GM19438 (cell line): Measurements from ENCODE around the gene RAB11FIP4.

Experiments used
- ATAC-seq: cut with Tn5 transposase; IDR thresholded peaks from one replicate; pipeline ENCODE4 v1.9.1; 2021; ENCODE audit warnings: low read depth; ENCODE audit not compliant: unreplicated experiment

RAB11FIP4 gene

GRCh38 chr17:31560616-31561235 is 169.3 kb downstream of the RAB11FIP4 start:
- no peak for ATAC-seq

GRCh38 chr17:31561469-31562375 is 170.2 kb downstream of the RAB11FIP4 start:
- ATAC-seq = no peak

DNA sequence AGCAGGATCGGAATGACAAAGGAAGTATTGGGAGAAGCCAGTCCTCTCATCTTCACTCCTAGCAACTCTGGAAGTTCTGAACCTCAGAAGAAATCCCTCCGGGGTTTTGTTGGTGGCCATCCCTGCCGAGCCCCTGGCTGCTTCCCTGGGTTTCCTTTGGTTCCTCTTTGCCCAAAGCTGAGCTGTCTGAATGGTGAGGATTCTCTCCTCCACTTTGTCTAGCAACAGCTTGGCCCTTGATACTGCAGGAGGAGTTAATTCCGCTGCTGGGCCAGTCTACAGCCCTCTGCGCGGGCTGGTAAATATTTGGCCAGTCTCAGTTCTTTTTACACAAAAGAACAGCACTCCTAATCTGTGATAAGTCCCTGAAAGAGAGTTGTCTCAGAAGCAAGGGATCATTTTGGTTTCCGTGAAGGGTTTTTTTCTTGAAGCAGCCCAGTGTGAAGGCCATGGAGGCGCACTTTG is 170.9 kb downstream of the RAB11FIP4 start:
- ATAC-seq = no peak

GRCh38 chr17:31564291-31564690 is 172.8 kb downstream of the RAB11FIP4 start:
- ATAC-seq = no peak

- no peak for ATAC-seq
Observed at GRCh38 chr17:31564883-31565301, 173.4 kb downstream of the RAB11FIP4 start.

DNA sequence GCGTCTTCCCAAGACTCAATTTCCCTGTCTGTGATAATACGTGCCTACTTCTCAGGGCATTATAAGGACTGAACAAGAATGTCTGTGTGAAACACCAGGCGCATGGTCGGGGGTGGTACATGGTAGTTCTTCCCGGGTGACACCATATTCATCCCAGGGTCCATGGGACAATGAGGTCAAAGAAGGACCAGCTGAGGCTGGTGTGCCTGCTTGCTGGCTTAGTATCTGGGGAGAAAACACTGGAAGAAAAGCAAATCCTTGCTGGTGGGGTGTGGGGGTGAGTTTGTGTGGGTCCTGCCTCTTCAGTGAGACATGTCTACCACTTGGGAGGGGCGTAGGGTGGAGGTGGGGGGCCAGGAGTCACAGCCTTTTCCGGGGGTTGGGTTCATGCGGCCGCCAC is 174.2 kb downstream of the RAB11FIP4 start:
- ATAC-seq = no peak

- no peak for ATAC-seq
Observed at GRCh38 chr17:31566247-31566991, 174.9 kb downstream of the RAB11FIP4 start.

GRCh38 chr17:31566992-31567373 is 175.5 kb downstream of the RAB11FIP4 start:
- ATAC-seq = no peak

- ATAC-seq = no peak
Observed at GRCh38 chr17:31568121-31568520, 176.6 kb downstream of the RAB11FIP4 start.

- no peak for ATAC-seq
Observed at GRCh38 chr17:31568539-31568938, 177.1 kb downstream of the RAB11FIP4 start.

DNA sequence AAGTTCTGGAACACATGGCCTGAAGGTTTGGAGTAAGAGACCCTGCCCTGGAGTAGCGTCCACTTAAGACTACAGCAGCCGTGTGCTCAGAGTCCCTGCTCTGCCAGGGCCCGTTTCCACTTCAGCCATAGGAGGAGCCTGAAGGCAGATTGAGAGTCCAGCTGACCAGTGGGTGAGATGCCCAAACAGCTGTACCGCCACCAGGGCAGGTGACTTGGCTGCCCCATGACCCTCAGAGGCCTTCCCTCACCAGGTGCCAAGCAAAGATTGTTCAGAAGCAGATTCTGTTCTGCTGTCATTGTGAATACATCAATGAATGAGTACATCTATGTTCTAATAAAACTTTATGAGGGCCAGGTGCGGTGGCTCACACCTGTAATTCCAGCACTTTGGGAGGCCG is 178.8 kb downstream of the RAB11FIP4 start:
- no peak for ATAC-seq

GRCh38 chr17:31570951-31571892 is 179.7 kb downstream of the RAB11FIP4 start:
- no peak for ATAC-seq

DNA sequence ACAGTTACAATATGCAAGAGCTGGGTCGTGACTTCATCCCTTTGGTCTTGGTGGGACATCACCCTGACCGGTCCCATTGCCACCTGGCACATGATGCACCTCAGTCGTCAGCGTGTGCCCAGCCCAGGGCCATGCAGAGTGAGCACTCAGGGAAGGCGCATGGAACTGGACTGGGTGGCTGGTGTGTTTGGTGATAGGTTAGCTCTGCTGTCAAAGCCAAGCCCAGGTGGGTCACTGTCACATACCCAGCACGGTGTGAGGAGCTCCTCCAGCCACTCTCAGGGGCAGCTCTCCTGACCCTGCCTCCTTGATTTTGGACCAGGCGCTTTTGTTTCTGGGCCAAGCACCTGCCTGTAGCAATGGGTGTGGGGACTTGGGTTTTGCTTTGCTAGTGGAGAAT is 180.9 kb downstream of the RAB11FIP4 start:
- no peak for ATAC-seq

- ATAC-seq = no peak
Observed at GRCh38 chr17:31573047-31573446, 181.6 kb downstream of the RAB11FIP4 start.

- no peak for ATAC-seq
Observed at GRCh38 chr17:31573861-31574260, 182.4 kb downstream of the RAB11FIP4 start.

- ATAC-seq = no peak
Observed at GRCh38 chr17:31574458-31574857, 183.0 kb downstream of the RAB11FIP4 start.

DNA sequence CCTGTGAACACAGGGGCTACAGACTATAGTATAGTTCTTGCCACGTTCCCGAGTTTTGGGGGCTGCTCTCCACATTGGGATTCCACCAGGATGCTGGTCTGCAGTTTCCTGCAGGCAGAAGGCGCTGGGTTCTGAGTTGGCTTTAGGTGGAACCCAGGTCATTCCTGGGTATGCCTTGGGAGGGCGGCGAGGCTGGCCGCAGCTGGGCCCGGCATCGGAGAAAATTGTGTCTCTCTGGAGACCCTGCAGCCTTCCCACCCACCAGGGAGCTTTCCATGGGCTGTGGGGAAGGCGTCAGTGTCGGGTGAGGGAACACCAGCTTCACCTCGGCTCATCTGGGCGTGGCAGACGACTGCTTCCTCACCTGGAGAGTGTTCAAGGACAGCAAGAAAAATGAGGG is 183.6 kb downstream of the RAB11FIP4 start:
- ATAC-seq = no peak

DNA sequence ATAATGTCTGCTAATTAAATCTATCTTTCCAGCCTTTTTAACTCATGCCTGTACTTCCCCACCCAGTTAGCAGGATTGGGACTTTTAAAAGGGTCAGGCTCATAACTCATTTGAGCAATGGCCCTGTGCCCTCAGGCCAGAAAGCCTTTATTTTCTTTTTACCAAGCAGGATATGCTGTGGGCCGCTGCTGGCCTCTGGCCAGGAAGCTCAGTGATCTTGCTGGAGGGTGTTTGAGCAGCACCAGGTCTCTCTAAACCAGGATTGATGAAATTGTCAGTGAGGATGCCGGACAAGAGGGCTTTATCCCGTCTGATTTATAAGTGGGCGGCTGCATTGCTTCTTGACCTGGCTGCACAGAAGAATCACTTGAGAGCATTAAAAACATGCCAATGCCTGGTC is 187.8 kb downstream of the RAB11FIP4 start:
- no peak for ATAC-seq

GRCh38 chr17:31580316-31580705 is 188.8 kb downstream of the RAB11FIP4 start:
- ATAC-seq = no peak
